ENCODE data around the gene CPXM2.

Gene CPXM2

GRCh38 chr10:123891144-123892071 lies at the start of gene CPXM2:
Gene CPXM2, minus strand, starts transcription at chr10:123891807. Its CDS starts 148 bp downstream, at chr10:123891659.
- DNase-seq = no peak

GRCh38 chr10:123939591-123939990 lies 48.0 kb upstream of the CPXM2 start:
- no peak for DNase-seq

GRCh38 chr10:123938890-123939289 lies 47.3 kb upstream of the CPXM2 start:
- no peak for DNase-seq

- no peak for DNase-seq
These were observed 44.8 kb upstream of the CPXM2 start for GRCh38 chr10:123936426-123936825.

GRCh38 chr10:123935680-123936079 lies 44.1 kb upstream of the CPXM2 start:
- no peak for DNase-seq

- no peak for DNase-seq
These were observed 43.2 kb upstream of the CPXM2 start for GRCh38 chr10:123934846-123935245.

- no peak for DNase-seq
These were observed 38.9 kb upstream of the CPXM2 start for GRCh38 chr10:123930340-123931001.

GRCh38 chr10:123929791-123930190 lies 38.2 kb upstream of the CPXM2 start:
- no peak for DNase-seq

GRCh38 chr10:123928427-123928826 lies 36.8 kb upstream of the CPXM2 start:
- no peak for DNase-seq

GRCh38 chr10:123926401-123927264 lies 35.0 kb upstream of the CPXM2 start:
- peak; percentile 57 for DNase-seq

- no peak for DNase-seq
These were observed 30.5 kb upstream of the CPXM2 start for GRCh38 chr10:123922126-123922525.

GRCh38 chr10:123916775-123917174 lies 25.2 kb upstream of the CPXM2 start:
- no peak for DNase-seq

GRCh38 chr10:123913688-123914268 lies 22.2 kb upstream of the CPXM2 start:
- DNase-seq = no peak

- no peak for DNase-seq
These were observed 21.3 kb upstream of the CPXM2 start for GRCh38 chr10:123912871-123913270.

- DNase-seq = no peak
These were observed 20.9 kb upstream of the CPXM2 start for GRCh38 chr10:123912466-123912865.

GRCh38 chr10:123911866-123912265 lies 20.3 kb upstream of the CPXM2 start:
- DNase-seq = no peak

GRCh38 chr10:123909866-123910265 lies 18.3 kb upstream of the CPXM2 start:
- DNase-seq = no peak

GRCh38 chr10:123909426-123909825 lies 17.8 kb upstream of the CPXM2 start:
- no peak for DNase-seq

- DNase-seq = no peak
These were observed 16.8 kb upstream of the CPXM2 start for GRCh38 chr10:123908379-123908778.

GRCh38 chr10:123906884-123907652 lies 15.5 kb upstream of the CPXM2 start:
- no peak for DNase-seq

GRCh38 chr10:123906296-123906695 lies 14.7 kb upstream of the CPXM2 start:
- no peak for DNase-seq

GRCh38 chr10:123904834-123905409 lies 13.3 kb upstream of the CPXM2 start:
- no peak for DNase-seq

All from activated CD4-positive, alpha-beta T cell treated with anti-CD3 and anti-CD28 coated beads, Interleukin-10, Interleukin-2, amounts not matched to agents 100 ng/mL and 50 ng/mL, durations not matched to agents 16 hours and 8 hours (primary cell).